Peyer's patch (tissue), 4 donors: ENCODE measurements around the gene RSPRY1.

ENCODE experiments used
- POLR2A ChIP-seq, 2 donors: fragments of 450-650 bp; IDR thresholded peaks; one replicate each; pipeline ENCODE4 v1.5.1; 2017; ENCODE audit warnings: antibody characterized with exemption in 2 of 2, mild to moderate bottlenecking in 2 of 2, moderate library complexity in 2 of 2
- TF ChIP-seq, protein P1 (sequence below), 6 experiments: fragments of 450-650 bp in 4 of 6; fragments of 200-600 bp in 2 of 6; sonication (generic) in 1 of 6; IDR thresholded peaks; one replicate each; pipeline ENCODE4 v1.5.1; 2017 to 2019; ENCODE audit warnings: antibody characterized with exemption in 6 of 6, mild to moderate bottlenecking in 3 of 6, moderate library complexity in 1 of 6

- TF ChIP-seq, protein P1, sequence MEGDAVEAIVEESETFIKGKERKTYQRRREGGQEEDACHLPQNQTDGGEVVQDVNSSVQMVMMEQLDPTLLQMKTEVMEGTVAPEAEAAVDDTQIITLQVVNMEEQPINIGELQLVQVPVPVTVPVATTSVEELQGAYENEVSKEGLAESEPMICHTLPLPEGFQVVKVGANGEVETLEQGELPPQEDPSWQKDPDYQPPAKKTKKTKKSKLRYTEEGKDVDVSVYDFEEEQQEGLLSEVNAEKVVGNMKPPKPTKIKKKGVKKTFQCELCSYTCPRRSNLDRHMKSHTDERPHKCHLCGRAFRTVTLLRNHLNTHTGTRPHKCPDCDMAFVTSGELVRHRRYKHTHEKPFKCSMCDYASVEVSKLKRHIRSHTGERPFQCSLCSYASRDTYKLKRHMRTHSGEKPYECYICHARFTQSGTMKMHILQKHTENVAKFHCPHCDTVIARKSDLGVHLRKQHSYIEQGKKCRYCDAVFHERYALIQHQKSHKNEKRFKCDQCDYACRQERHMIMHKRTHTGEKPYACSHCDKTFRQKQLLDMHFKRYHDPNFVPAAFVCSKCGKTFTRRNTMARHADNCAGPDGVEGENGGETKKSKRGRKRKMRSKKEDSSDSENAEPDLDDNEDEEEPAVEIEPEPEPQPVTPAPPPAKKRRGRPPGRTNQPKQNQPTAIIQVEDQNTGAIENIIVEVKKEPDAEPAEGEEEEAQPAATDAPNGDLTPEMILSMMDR (IDR thresholded peaks at IDR 0.05): no peak
- no peak for TF ChIP-seq POLR2A (IDR thresholded peaks at IDR 0.05)
Observed at GRCh38 chr16:57258910-57259475, 72.9 kb downstream of the RSPRY1 start.
